HG03439 (cell line): ENCODE data around the gene C1orf53.
A peak's percentile ranks its signal among the peaks of the same experiment; 100 is the strongest.
"Not testable (repeated sequence)": the region's sequence is repeated elsewhere in the genome, so short reads cannot be mapped to it uniquely, and the experiment has no call there.

ENCODE experiments used
- ATAC-seq: cut with Tn5 transposase; IDR thresholded peaks from one replicate; pipeline ENCODE4 v1.9.1; 2021; ENCODE audit warnings: mild to moderate bottlenecking, moderate library complexity; ENCODE audit not compliant: unreplicated experiment

Gene C1orf53

GRCh38 chr1:197920414-197921117, 18.1 kb downstream of the C1orf53 start:
- ATAC-seq = no peak

DNA sequence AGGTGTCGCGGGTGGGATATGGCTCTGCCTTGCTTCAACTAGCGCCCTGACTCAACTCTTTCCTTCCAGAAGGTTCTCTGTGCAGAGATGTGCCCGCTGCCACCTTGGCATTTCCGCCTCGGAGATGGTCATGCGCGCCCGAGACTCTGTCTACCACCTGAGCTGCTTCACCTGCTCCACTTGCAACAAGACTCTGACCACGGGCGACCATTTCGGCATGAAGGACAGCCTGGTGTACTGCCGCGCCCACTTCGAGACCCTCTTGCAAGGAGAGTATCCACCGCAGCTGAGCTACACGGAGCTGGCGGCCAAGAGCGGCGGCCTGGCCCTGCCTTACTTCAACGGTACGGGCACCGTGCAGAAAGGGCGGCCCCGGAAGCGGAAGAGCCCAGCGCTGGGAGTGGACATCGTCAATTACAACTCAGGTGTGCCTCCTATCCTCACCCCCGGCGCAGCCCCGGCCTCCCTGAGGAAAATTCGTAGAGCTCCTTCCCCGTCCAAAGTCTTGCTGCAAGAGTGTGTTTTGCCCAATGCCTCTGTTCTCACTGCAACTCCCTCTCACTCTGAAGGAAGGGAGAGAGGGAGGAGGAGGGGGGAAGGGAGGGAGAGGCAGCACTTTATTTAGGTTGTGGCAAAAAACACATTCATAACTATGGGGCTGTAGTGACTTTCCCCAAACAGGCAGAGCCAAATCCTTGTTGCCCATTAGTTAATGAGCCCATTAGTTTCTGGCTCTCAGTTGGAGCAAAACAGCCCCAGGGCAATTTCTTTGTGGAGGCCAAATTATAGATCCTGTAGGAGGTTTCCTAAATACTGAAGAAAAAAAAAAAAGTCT, 19.0 kb downstream of the C1orf53 start:
- no peak for ATAC-seq

DNA sequence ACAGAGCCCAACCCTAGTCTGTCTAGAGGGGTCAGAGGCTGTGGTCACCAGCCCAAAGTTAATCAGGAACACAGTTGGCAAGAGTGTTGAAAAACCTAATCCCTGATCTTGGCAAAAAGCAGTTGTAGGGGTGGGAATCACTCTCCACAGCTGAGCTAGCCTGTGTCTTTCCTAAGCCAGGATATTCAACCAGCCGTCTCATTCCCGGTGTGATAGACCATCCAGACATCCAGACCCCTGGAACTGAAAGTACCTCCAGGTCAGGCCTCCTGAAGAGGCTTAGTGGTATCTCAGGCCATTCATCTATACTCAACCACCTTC, 19.6 kb downstream of the C1orf53 start:
- no peak for ATAC-seq

GRCh38 chr1:197923038-197923437, 20.6 kb downstream of the C1orf53 start:
- ATAC-seq = no peak

GRCh38 chr1:197924516-197925123, 22.2 kb downstream of the C1orf53 start:
- ATAC-seq = peak; percentile 66

GRCh38 chr1:197927908-197928665, 25.7 kb downstream of the C1orf53 start:
- ATAC-seq = no peak

GRCh38 chr1:197928849-197929336, 26.5 kb downstream of the C1orf53 start:
- no peak for ATAC-seq

DNA sequence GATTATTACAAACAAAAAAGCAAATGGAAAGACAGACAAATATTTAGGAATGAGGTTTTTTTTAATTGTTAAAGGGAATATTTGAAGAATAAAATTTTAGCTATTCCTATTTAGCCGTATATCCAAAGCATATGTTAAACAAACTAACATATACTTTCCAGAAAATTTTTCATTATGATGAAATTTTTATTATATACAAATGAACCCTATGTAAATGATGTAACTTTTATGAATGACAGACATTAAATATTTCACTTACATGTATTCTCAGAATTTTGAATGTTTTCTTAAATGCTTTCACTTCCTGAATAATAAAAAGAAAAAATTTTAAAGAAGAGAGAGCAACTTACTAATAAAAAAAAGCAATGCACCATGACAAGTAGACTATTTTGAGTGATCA, 30.6 kb downstream of the C1orf53 start:
- no peak for ATAC-seq

- no peak for ATAC-seq
Measured at GRCh38 chr1:197933647-197934046, 31.2 kb downstream of the C1orf53 start.

DNA sequence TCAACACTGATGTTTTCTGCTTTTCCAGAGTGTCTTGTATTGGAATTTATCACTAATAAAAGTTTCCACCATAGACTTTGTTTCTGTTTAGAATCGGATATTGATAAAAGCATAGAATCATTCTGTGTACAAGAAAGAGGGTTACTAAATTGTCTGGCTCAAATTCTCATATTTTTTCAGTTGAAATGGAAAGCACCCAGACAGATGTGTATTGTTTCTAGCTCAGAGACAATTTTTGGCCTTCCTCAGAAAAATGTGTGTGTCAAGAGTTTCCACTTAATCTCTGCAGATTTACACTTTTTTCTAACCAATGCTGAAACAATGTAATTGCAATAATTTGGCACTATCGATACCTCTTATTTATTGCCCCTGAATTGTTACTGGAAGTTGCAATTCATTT, 35.0 kb downstream of the C1orf53 start:
- ATAC-seq = no peak

DNA sequence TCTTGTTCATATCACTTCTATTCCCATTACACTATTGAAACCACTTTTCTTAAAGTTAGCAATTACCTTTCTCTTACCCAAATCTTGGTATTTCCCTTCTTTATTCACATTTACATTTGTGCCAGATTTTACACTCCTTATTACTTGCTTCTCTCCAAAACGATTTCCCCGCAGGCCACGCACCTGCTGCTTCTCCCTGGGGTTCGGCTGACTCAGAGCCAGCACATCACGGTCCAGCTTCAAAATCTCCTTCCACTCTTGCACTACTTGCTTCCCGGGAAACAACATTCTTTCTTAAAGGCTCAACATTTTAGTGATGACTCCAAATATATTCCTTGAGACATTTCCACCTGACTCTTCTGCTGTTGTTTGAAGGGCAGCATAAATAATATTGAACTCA, 35.5 kb downstream of the C1orf53 start:
- no peak for ATAC-seq

DNA sequence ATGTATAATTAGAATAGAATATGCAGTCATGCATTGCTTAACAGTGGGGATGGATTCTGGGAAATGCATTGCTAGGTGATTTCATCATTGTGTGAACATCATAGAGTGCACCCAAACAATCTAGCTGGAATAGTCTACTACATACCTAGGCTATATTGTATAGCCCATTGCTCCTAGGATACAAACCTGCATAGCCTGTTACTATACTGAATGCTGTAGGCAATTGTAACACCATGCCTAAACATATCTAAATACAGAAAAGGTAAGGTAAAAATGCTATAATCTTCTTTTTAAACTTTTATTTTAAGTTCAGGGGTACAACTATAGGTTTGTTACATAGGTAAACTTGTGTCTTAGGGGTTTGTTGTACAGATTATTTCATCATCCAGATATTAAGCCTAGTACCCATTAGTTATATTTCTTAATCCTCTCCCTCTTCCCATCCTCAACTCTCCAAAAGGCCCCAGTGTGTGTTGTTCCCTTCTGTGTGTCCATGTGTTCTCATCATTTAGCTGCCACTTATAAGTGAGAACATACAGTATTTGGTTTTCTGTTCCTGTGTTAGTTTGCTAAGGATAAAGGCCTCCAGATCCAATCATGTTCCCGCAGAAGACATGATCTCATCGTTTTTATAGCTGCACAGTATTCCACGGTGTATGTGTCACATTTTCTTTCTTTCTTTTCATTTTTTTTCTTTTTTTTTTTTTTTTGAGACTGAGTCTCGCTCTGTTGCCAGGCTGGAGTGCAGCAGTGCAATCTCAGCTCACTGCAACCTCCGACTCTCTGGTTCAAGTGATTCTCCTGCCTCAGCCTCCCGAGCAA, 36.9 kb downstream of the C1orf53 start:
- not testable (repeated sequence) for ATAC-seq

DNA sequence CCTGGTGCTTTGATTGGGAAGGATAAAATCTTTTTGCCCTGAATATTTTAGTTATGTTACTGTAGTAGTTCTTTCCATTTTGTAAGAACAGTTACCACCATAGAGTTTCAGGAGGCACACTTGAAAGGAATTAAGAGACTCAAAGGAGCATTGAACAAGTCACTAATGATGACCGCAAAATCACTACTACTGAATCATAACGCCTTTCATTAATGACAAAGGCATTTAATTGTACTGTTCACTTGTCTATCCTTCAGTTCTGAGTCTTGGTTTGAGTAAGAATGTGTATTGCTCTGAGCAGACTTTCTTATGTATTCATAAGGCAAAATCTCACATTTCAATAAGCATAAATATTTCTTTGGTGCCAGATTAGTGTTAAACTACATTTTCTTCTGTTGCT, 39.6 kb downstream of the C1orf53 start:
- ATAC-seq = no peak

- ATAC-seq = no peak
Measured at GRCh38 chr1:197944485-197944884, 42.1 kb downstream of the C1orf53 start.

DNA sequence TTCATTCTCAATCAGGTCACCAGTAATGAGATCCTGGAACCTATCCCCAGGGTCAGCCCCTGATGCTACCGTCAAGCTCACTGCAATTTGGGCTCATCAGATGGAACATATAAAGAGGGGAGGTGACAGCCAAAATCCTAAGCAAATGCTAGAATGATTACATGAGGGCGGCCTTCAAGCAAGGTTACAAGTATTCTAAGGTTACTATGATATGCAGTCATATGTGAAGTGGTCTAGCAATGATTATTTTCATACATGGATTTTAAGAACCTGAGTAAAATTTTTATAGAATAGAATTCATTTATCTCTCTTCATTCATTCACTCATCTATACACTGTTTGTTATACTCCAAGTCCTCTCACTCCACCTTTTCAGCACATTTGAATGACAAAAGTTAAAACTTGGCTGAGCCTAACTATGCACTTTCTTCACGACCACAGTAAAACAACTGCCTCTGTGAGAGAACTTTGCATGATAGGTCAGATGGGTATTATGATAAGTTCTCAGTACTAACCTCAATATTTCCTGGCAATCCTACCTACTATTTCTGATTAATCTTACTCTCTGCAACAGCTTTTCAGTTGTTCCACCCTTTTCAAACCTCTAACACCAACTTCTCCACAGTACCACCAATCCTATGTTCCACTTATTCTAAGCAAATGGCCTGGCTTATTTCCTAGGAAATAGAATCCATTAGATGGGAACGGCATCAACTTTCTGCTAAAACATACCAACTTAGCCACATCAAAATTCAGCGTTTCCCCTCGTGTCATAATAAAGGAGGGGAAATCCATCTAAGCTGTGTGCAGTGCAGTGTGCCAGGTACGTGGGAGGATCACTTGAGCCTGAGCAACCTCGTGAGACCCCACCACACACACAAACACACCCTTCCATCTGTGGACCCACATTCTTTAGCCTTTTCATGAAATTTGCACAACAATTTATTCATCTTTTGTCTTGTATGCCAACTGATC, 46.8 kb downstream of the C1orf53 start:
- ATAC-seq = no peak

GRCh38 chr1:197951089-197951488, 48.7 kb downstream of the C1orf53 start:
- no peak for ATAC-seq

GRCh38 chr1:197951617-197952175, 49.3 kb downstream of the C1orf53 start:
- ATAC-seq = no peak

- ATAC-seq = not testable (repeated sequence)
Measured at GRCh38 chr1:197953472-197953871, 51.0 kb downstream of the C1orf53 start.
